ENCODE results near the gene SH2D3C. TPM values are rescaled to one million over a fixed set of nuclear protein-coding genes. Genes with fewer than 3 reads are reported as not detected.

SH2D3C gene
- total RNA-seq, 2 donors from 2014 or later, result 39.3 to 39.5 TPM

DNA sequence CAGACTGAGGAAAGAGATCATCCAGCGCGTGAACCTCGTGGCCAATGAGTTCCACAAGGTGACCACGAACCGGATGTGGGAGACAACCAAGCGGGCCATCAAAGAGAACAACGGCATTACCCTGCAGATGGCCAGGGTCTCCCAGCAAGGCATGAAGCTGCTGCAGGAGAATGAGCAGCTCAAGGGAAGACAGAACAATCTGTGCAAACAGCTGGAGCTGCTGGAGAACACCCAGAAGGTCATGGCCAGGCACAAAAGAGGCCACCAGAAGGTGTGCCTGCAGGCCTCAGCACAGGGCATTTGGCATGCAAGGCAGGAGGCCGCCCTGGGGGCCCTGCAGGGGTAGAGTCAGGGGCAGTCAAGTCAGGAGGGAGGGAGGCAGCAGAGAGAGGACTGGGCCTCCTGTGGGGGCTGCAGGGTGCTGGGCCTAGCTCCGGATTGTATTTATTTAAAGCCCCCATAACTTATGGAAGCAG is 67.2 kb downstream of the SH2D3C start:
- Mint-ChIP-seq H3K27ac (peak overlapping the region in 1 of 2 donors; percentile 91), H3K36me3 (peaks cover 6 to 16% of the 10 kb centered on the region in 2 donors), H3K9me3 (no peaks in the 10 kb centered on the region)
- DNase-seq (ENCODE audit: low spot score in 2 of 2) (no peak), ATAC-seq (no peak)

DNA sequence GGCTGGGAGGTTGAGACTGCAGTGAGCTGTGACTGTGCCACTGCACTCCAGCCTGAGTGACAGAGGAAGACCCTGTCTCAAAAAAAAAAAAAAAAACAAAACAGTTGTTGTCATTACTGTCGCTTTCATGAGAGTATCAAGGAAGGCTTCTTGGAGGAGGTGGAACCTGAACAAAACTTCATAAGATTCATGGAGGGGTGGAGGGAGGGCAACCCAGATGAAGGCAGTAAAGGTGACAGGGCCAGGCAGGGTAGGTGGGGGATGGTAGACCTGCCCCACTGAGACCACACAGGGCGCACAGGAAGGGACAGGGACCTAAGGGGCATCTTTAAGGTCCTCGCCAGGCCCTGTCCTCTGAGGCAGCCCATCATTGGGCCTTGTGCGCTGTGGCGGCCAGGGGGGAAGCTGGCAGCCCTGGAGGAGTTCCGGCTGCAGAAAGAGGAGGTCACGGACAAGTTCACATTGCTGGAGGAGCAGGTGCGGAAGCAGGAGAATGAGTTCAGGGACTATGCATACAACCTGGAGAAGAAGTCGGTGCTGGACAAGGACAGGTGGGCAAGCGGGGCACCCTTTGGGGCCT is 68.2 kb downstream of the SH2D3C start:
- peak overlapping the region in 1 of 2 donors; percentile 1 for H3K27ac Mint-ChIP-seq
- no peak for DNase-seq (ENCODE audit: low spot score in 2 of 2)

DNA sequence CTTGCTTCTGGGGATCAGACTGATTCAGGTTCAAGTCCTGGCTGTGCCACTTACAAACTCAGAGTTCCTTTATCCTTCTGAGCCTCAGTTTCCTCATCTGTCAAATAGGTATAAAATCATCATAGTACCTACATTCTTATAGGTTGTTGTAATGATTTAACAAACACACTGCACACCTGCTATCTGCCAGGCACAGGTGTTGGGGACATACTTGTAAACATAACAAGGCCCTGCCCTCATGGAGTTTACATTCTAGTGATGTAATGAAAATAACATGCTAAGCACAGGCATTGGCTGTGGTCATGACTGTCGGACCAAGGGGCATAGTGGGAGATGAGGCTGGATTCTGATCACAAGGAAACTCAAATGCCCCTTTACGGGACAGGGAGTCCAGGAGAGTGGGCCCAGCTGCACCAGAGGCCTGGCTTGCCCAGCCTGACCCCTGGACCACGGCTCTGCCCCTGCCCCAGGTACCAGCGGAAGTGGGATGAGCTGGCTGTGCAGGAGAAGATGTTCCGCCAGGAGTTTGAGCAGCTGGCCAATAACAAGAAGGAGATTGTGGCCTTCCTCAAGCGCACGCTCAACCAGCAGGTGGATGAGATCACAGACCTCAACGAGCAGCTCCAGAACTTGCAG is 69.4 kb downstream of the SH2D3C start:
- DNase-seq (ENCODE audit: low spot score in 2 of 2) (no peak), ATAC-seq (no peak)
- no peaks in the 10 kb centered on the region for H3K9me3 Mint-ChIP-seq
- H3K27ac Mint-ChIP-seq, result no peak overlapping the region
- peaks cover 0 to 11% of the 10 kb centered on the region in 2 donors for H3K36me3 Mint-ChIP-seq

More for the DNA sequence above, 68.2 kb downstream of the SH2D3C start:
- ATAC-seq, result no peak
- Mint-ChIP-seq H3K9me3 (no peaks in the 10 kb centered on the region), H3K36me3 (peaks cover 2 to 12% of the 10 kb centered on the region in 2 donors)

DNA sequence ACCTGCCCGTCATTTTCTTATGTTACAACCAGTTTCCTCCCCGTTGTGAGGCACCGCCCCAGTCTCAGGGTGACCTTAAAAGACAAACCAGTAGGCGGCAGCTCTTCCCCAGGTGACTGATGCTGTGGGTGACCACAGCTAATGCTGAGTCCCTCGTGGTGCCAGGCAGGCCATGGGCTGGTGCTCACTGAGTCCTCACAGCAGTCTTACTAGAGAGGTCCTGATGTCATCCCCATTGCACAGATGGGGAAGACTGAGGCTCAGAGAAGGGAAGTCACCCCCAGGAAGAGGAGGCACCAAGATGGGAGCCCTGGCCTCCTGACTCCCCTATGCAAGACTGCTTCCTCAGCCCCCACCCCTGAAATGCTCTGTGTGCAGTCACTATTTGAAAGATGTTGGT is 70.7 kb downstream of the SH2D3C start:
- no peaks in the 10 kb centered on the region for H3K9me3 Mint-ChIP-seq
- ATAC-seq (peak; percentile 61 to 89), DNase-seq (ENCODE audit: low spot score in 2 of 2) (no peak)
- H3K27ac Mint-ChIP-seq, result no peak overlapping the region
- peaks cover 0 to 11% of the 10 kb centered on the region in 2 donors for H3K36me3 Mint-ChIP-seq

DNA sequence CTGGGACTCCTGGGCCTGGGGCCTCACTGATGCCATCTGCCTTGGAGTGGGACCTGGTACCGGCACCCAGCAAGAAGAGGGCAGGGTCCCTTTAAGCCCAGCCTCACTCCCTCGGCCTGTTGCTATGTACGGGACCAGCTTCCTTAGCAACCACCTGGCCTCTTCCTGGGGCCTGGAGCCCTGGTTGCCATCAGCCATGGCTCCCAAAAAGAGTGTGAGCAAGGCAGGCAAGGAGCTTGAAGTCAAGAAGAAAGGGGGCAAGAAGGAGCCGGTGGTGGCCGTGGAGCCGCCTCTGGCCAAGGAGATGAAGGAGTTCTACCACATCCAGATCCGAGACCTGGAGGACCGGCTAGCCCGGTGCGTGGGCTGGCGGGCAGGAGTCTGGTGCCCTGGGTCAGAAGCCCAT is 71.6 kb downstream of the SH2D3C start, which contains the start of gene CFAP157:
Gene CFAP157, plus strand, starts transcription at position 153 of the 406 bp plus-strand sequence. Its CDS starts 44 bp downstream, at position 197.
- ATAC-seq (no peak), DNase-seq (ENCODE audit: low spot score in 2 of 2) (no peak)
- H3K9me3 Mint-ChIP-seq, result no peaks in the 10 kb centered on the region
- peaks cover 0 to 11% of the 10 kb centered on the region in 2 donors for H3K36me3 Mint-ChIP-seq
- no peak within 1 kb of the TSS for H3K27ac Mint-ChIP-seq

DNA sequence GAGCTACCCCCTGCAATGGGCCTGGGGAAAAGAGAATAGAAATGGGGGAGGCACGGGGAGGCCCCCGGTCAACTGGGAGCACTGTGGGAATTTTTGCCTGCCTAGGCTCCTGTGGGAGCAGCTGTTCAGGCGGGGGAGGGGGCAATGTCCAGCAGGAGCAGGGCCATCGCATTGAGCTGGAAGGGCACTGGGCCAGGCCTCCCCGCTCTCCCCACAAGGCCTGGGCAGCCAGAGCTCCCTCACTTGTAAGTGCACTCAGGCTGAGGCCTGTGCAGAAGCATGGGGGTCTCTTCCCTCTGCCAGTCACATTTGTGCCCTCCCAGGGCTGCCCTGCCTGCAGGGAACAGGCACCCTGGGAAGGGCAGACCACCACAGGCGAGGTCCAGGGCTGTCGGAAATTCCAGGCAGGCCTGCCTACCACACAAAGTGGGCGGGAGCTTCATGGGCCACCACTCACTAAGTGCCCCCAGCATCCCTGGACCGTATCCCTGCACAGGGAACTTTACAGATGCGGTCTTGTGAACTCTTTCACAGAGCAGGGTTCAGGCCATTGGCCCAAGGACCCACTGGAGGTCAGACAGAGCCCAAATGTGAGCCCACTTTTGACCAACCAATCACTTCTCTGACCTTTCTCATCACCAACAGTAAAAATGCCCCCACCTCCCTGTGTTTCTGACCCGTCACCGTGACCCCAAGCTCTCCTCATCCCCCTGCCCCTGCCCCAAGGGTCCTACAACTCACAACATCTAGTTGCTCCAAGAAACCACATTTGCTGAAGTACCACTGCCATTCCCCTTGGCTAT is 72.7 kb downstream of the SH2D3C start:
- Mint-ChIP-seq H3K36me3 (peaks cover 0 to 11% of the 10 kb centered on the region in 2 donors), H3K9me3 (no peaks in the 10 kb centered on the region), H3K27ac (no peak overlapping the region)
- ATAC-seq (no peak), DNase-seq (ENCODE audit: low spot score in 2 of 2) (no peak)

DNA sequence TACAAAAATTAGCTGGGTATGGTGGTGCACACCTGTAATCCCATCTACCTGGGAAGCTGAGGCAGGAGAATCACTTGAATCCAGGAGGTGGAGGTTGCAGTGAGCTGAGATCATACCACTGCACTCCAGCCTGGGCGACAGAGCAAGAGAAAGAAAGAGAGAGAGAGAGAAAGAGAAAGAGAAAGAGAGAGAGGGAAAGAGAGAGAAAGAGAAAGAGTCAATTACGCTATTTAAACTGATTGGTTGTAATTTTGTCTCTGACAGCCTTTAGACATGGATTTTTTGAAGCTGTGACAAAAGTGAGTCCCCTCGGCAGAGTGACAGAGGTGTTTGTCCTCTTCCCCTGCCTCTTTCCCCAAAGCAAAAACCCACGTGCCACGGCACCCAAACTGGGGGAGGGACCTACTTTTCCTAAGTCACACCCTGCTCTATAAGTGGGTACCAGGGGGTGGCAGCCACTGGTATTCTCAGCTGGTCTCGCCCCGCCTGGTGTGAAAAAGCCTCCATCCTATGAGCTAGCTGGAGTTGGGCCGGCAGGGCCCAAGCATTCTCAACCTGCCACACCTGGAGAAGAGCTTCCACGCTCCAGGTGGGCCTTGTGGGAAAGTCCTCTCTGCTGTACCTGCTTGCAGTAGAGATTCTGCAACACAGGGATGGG is 75.0 kb downstream of the SH2D3C start:
- no peak for ATAC-seq
- Mint-ChIP-seq H3K36me3 (peaks cover 0 to under 1% of the 10 kb centered on the region in 2 donors), H3K27ac (no peak overlapping the region), H3K9me3 (no peaks in the 10 kb centered on the region)
- no peak for DNase-seq (ENCODE audit: low spot score in 2 of 2)

DNA sequence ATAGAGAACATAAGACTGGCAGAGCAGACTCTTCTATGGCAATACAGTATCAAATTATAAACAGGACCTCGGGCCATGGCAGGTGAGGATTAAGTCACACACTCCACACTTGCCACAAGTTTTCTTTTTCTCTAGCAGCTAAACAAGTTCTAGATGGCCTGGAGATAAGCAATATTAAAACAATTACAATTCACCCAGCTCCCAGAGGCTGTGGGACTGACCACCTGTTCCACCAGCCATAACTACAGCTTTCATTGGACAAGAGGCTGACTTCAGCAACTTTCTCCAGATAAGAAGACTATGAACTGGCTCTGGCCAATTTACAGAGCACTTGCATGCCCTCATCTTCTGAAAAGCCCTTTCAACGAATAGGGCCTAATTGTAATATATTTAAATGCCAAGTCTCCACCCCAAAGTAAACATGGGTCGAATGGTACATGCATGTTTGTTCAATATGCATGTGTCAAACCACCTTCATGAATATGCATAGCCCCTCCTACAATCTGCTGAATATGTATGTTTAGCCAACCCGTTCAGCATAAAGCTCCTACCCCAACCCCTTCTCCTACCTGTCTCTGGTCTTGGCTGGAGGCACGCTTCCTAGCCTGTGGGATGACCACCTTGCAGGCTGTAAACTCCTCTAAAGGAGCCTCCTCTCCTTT is 77.7 kb downstream of the SH2D3C start:
- no peaks in the 10 kb centered on the region for H3K9me3 Mint-ChIP-seq
- H3K36me3 Mint-ChIP-seq, result no peaks in the 10 kb centered on the region
- H3K27ac Mint-ChIP-seq, result peak overlapping the region; percentile 3 to 87
- ATAC-seq (no peak), DNase-seq (ENCODE audit: low spot score in 2 of 2) (no peak)

DNA sequence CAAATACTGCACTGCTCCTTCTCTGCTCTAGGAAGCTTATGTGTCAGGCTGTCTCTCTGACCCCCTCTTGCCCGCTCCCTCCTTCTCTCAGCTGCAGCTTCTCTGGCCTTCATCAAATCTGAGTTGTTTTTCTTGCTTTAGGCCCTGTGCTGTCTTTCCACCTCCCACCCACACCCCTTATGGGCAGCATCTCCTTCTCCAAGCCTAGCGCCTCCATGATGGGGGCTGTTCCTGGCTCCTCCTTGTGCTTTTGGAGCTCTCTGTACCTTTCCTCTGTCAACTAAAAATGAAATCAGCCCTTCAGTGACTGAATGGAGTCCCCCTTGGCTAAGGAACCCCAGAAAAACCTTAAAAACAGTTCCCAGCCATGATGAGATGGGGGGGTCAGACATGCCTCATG is 78.3 kb downstream of the SH2D3C start:
- no peak for DNase-seq (ENCODE audit: low spot score in 2 of 2)
- Mint-ChIP-seq H3K9me3 (no peaks in the 10 kb centered on the region), H3K27ac (peak overlapping the region in 1 of 2 donors; percentile 87), H3K36me3 (no peaks in the 10 kb centered on the region)
- no peak for ATAC-seq

DNA sequence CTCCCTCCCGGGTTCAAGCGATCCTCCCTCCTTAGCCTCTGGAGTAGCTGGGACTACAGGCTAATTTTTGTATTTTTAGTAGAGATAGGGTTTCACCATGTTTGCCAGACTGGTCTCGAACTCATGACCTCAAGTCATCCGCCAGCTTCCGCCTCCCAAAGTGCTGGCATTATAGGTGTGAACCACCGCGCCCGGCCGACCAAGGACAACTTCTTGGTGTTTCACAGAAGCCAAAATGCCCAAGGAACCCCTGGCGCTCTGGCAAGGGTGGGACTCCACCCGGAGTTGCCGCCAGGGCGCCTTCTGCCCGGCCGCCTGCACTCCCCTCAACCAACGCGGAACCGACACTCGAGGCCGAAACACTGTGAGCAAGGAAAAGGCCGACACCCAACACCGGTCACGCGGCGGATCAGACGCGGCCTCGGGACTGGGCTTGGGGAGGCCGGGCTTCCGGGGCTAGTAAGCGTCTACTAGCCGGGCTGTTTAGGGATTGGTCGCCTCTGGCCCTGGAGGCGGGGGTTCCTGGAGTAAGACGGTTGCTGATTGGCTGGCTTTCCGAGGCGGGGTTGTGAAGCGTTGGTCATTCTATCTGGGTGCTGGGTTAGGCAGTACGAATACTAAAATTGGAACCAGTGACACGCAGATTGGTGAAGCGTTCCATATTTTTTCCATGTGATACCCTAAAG is 79.3 kb downstream of the SH2D3C start:
- peak overlapping the region; percentile 39 to 87 for H3K27ac Mint-ChIP-seq
- peak; percentile 99 to 100 for ATAC-seq
- no peaks in the 10 kb centered on the region for H3K36me3 Mint-ChIP-seq
- no peaks in the 10 kb centered on the region for H3K9me3 Mint-ChIP-seq
- peak; percentile 86 to 93 for DNase-seq (ENCODE audit: low spot score in 2 of 2)

DNA sequence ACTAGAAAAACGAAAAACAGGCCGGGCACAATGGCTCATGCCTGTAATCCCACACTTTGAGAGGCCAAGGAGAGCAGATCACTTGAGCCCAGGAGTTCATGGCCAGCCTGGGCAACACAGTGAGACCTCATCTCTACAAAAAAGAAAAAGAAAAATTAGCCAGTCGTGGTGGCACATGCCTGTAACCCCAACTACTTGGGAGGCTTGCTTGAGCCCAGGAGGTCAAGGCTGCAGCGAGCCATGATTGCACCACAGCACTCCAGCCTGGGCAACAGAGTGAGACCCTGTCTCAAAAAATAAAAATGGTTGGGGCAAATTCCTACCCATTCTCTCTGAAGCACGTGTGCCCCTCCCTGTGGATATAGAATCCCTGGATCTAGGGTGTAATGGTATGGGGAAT is 80.1 kb downstream of the SH2D3C start:
- H3K27ac Mint-ChIP-seq, result no peak overlapping the region
- DNase-seq (ENCODE audit: low spot score in 2 of 2) (no peak), ATAC-seq (no peak)
- H3K36me3 Mint-ChIP-seq, result no peaks in the 10 kb centered on the region
- no peaks in the 10 kb centered on the region for H3K9me3 Mint-ChIP-seq

DNA sequence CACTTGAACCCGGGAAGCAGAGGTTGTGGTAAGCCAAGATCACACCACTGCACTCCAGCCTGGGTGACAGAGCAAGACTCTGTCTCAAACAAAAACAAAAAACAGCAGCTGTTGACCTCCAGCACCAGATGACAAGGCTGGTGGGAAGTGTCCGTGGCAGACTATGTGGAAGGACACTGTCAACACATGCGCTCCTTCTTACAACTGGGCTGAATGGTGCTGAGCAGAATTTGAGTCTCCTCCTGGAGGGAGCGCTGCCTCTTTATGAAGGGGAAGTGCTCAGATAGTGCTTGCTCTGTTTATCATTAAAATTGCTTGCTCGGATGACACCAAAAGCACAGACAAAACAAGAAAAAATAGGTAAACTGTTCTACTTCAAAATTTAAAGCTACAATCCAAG is 80.9 kb downstream of the SH2D3C start:
- no peak for DNase-seq (ENCODE audit: low spot score in 2 of 2)

DNA sequence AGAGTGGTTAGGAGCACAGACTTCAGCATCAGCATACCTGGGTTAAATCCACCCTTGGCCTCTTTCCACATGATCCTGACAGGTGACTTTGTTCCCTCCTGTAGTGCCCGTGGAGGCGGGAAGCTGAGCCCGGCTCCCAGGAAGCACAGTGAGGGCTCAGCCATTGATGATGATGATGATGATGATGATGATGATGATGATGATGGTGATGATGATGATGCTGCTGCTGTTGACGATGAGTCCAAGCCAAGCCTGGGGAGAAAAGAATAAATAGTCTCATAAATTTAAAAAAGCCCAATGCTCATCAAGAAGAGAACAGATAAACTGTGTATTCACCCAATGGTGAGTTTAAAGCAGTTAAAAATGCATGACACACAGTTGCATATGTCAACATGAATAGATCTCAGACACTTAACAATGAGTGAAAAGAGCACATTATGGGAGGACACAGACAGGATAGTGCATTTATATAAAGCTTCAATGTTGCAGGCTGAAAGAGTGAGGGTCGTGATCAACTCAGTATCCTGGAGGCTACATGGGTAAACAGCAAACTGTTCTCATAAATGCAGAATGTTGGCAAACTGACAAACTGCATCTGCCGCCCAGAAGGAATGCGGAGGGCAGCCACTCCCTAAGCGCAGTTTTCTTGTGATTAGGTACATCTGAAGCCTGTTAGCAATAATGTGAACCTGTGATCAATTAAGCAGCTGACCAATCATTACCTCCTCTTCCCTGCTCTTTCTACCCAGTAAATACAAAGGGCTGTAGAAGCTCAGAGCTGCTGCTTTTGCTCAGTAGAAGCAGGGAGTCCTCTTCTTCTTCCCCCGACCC is 83.4 kb downstream of the SH2D3C start:
- peak overlapping the region in 1 of 2 donors; percentile 12 for H3K27ac Mint-ChIP-seq
- H3K9me3 Mint-ChIP-seq, result no peaks in the 10 kb centered on the region

More for the DNA sequence above, 80.9 kb downstream of the SH2D3C start:
- H3K27ac Mint-ChIP-seq, result no peak overlapping the region
- no peaks in the 10 kb centered on the region for H3K9me3 Mint-ChIP-seq
- ATAC-seq, result no peak
- H3K36me3 Mint-ChIP-seq, result no peaks in the 10 kb centered on the region

DNA sequence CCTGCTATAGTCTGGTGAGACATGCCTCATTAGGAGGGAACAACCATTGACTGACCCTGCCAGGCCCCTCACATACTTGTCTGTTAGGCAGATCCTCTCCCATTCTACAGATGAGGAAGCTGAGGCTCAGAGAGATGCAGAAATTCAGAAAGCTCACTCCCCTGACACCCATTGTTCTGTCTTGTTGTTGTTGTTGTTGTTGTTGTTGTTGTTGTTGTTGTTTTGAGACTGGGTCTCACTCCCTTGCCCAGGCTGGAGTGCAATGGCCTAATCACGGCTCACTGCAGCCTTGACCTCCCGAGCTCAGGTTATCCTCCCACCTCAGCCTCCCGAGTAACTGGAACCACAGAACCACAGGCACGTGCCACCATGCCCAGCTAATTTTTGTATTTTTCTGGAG is 84.8 kb downstream of the SH2D3C start:
- ATAC-seq (no peak), DNase-seq (ENCODE audit: low spot score in 2 of 2) (no peak)
- H3K36me3 Mint-ChIP-seq, result no peaks in the 10 kb centered on the region
- H3K27ac Mint-ChIP-seq, result no peak overlapping the region
- no peaks in the 10 kb centered on the region for H3K9me3 Mint-ChIP-seq

More for the DNA sequence above, 83.4 kb downstream of the SH2D3C start:
- DNase-seq (ENCODE audit: low spot score in 2 of 2) (no peak), ATAC-seq (no peak)
- H3K36me3 Mint-ChIP-seq, result no peaks in the 10 kb centered on the region

DNA sequence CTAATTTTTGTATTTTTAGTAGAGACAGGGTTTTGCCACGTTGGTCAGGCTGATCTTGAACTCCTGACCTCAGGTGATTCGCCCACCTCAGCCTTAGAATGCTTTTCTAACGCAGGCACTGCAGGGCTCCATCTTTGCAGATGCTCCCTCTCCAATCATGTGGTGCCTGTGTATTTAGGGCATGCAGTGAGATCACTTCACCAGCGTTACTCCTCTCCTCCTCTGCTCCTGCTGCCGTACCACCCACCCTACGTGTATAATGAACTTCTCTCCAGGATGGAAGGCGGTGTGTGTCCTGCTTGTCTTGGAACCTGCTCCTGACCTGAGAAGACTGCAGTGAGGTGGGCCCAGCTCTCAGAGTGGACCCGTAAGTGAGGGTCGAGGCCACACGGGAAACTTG is 85.3 kb downstream of the SH2D3C start:
- Mint-ChIP-seq H3K9me3 (no peaks in the 10 kb centered on the region), H3K36me3 (no peaks in the 10 kb centered on the region), H3K27ac (no peak overlapping the region)
- DNase-seq (ENCODE audit: low spot score in 2 of 2) (no peak), ATAC-seq (no peak)

All from activated naive CD4-positive, alpha-beta T cell treated with anti-CD3 and anti-CD28 coated beads, Interleukin-2, amount 50 U/mL, for 72 hours (primary cell).